Measurements from ENCODE around the gene SERBP1.

SERBP1 gene

GRCh38 chr1:67368046-67368514 is 62.1 kb downstream of the SERBP1 start:
- no peak for DNase-seq

DNA sequence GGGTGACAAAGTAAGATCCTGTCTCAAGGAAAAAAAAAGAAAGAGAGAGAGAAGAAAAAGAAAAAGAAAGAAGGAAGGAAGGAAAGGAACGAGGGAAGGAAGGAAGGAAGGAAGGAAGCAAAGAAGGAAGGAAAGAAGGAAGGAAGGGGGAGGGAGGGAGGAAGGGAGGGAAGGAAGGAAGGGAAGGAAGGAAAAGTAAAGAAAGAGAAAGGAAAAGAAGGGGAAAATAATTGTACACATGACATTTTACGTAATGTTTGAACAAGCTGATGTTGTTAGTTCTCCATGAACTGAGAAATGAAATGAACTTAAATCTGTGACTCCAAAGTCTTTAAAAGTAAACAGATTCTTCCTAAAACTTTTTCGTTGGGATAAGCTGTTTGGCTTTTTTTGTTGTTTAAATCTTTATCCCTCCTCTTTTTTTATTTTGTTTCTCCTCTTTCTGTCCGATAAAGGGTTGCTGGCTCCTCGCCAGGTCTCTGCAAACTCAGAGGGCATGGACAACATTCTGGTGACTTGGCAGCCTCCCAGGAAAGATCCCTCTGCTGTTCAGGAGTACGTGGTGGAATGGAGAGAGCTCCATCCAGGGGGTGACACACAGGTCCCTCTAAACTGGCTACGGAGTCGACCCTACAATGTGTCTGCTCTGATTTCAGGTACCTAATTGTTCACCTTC is 62.7 kb downstream of the SERBP1 start:
- DNase-seq = peak in 1 of 56 donors; percentile 9

DNA sequence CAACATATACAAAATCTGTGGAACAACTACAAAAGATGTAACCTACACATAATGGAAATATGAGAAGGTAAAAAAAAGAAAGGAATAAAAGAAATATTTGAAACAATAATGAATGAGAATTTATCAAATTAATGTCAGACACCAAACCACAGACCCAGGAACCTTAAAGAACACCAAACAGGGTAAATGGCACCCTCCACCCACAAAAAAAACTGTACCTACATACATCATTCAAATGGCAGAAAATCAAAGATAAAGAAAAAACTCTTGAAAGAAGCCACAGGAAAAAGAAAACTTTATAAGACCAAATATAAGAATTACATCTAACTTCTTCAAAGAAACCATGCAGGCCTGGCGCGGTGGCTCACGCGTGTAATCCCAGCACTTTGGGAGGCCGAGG is 68.6 kb downstream of the SERBP1 start:
- DNase-seq = no peak

GRCh38 chr1:67359592-67359991 is 70.6 kb downstream of the SERBP1 start:
- no peak for DNase-seq
